Measurements from ENCODE around the gene SMPD3. TPM values are rescaled to one million over a fixed set of nuclear protein-coding genes. Genes with fewer than 3 reads are reported as not detected.
A peak's percentile ranks its signal among the peaks of the same experiment; 100 is the strongest.

The SMPD3 gene
- polyA plus RNA-seq, 2 of the 4 experiments (the other 2 are of a cell fraction) = 0.04 to 0.13 TPM

DNA sequence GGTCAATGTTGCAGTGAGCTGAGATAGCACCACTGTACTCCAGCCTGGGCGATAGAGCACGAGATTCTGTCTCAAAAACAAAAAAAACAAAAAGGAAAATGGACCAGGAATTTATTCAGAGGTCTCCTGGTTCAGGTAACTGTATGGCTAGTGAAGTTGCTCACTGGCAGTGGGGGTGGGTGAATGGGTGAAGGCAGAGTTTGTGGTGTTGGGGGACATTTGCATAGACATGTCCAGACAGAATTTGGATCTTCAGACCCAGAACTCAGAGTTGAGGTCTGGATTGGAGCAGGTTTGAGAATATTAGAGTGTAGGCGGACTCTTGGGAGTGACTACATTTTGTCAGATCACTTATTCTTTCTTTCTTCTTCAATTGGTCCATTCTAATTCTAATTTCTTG lies 55.0 kb downstream of the SMPD3 start:
- ChIA-PET POLR2A (no interaction called here), CTCF (interaction anchor here (1.1 to 3.5 kb wide), 2 partner anchors 12 to 117 kb away, joined by 7 to 11 read pairs; no protein-coding TSS in a partner anchor)
- WGBS (ENCODE audit: missing lambda C conversion rate) = 46% methylated on average over 3 of the region's 3 CpGs
- H3K27ac ChIP-seq = no peak overlapping the region
- no peaks in the 10 kb centered on the region for H3K4me1 ChIP-seq
- no peaks in the 10 kb centered on the region for H3K9me3 ChIP-seq
- ATAC-seq = no peak
- no peak overlapping the region for H3K4me2 ChIP-seq
- no peak for DNase-seq (ENCODE audit: low read depth in 1 of 2, low spot score in 1 of 2)
- H3K4me3 ChIP-seq = no peak overlapping the region
- no peak for FAIRE-seq
- TF ChIP-seq KDM1A (IDR thresholded peaks at IDR 0.05; ENCODE audit: low read depth) (no peak), RCOR1 (IDR thresholded peaks at IDR 0.05; ENCODE audit: low read depth, low read length) (no peak), RARB (CRISPR knock-in tag; IDR thresholded peaks at IDR 0.05) (no peak), ELK1 (IDR thresholded peaks at IDR 0.05; ENCODE audit: low read depth, low read length) (no peak), TFCP2L1 (CRISPR knock-in tag; IDR thresholded peaks at IDR 0.05) (no peak), NFE2L2 (conservative IDR thresholded peaks at IDR 0.05; ENCODE audit: low read length) (no peak), CBX8 (IDR thresholded peaks at IDR 0.05) (no peak), ESRRA (IDR thresholded peaks at IDR 0.05; ENCODE audit: borderline replicate concordance, low read length) (no peak), ZNF302 (CRISPR knock-in tag; IDR thresholded peaks at IDR 0.05) (no peak), TP53 (CRISPR knock-in tag; IDR thresholded peaks at IDR 0.05) (no peak), ZC3H11A (IDR thresholded peaks at IDR 0.05) (no peak), MAFK (IDR thresholded peaks at IDR 0.05; ENCODE audit: partially characterized antibody) (no peak), HOXA7 (CRISPR knock-in tag; IDR thresholded peaks at IDR 0.05) (no peak), CHD4 (IDR thresholded peaks at IDR 0.05; ENCODE audit: borderline replicate concordance) (no peak), HOXB5 (CRISPR knock-in tag; IDR thresholded peaks at IDR 0.05) (no peak), HOXB13 (CRISPR knock-in tag; IDR thresholded peaks at IDR 0.05; ENCODE audit: low read depth) (no peak)
- TF ChIP-seq, protein P1, sequence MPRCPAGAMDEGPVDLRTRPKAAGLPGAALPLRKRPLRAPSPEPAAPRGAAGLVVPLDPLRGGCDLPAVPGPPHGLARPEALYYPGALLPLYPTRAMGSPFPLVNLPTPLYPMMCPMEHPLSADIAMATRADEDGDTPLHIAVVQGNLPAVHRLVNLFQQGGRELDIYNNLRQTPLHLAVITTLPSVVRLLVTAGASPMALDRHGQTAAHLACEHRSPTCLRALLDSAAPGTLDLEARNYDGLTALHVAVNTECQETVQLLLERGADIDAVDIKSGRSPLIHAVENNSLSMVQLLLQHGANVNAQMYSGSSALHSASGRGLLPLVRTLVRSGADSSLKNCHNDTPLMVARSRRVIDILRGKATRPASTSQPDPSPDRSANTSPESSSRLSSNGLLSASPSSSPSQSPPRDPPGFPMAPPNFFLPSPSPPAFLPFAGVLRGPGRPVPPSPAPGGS (IDR thresholded peaks at IDR 0.05) = no peak

GRCh38 chr16:68389750-68390371 lies 58.4 kb downstream of the SMPD3 start:
- Histone ChIP-seq H3K4me2 (no peak overlapping the region), H3K27ac (no peak overlapping the region), H3K4me1 (no peaks in the 10 kb centered on the region), H3K4me3 (no peak overlapping the region), H3K9me3 (no peaks in the 10 kb centered on the region)
- DNase-seq (ENCODE audit: low read depth in 1 of 2, low spot score in 1 of 2) (no peak), FAIRE-seq (no peak), ATAC-seq (no peak)
- WGBS (ENCODE audit: missing lambda C conversion rate) = 64% methylated on average over 6 of the region's 6 CpGs
- CTCF ChIA-PET = interaction anchor here (1.0 kb wide), 1 partner anchor 131 kb away, joined by 3 read pairs; no protein-coding TSS in a partner anchor
- POLR2A ChIA-PET = no interaction called here
- no peak for TF ChIP-seq ATOH8 (CRISPR knock-in tag; IDR thresholded peaks at IDR 0.05; ENCODE audit: low read depth)
- TF ChIP-seq, protein P2, sequence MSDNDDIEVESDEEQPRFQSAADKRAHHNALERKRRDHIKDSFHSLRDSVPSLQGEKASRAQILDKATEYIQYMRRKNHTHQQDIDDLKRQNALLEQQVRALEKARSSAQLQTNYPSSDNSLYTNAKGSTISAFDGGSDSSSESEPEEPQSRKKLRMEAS (IDR thresholded peaks at IDR 0.05) = no peak
- no peak for TF ChIP-seq TP53 (CRISPR knock-in tag; IDR thresholded peaks at IDR 0.05)
- no peak for TF ChIP-seq POLR2A (IDR thresholded peaks at IDR 0.05; ENCODE audit: low read length)

- H3K4me3 ChIP-seq = no peak overlapping the region
- 66% methylated on average over 5 of the region's 8 CpGs for WGBS (ENCODE audit: missing lambda C conversion rate)
- CTCF ChIA-PET = interaction anchor here (0.7 to 1.0 kb wide), 2 partner anchors 10 to 132 kb away, joined by 3 read pairs; no protein-coding TSS in a partner anchor
- peak in 1 of 2 experiments; percentile 45; a peak in 2 of 6 replicates for ATAC-seq
- no peak for DNase-seq (ENCODE audit: low read depth in 1 of 2, low spot score in 1 of 2)
- H3K4me2 ChIP-seq = no peak overlapping the region
- H3K27ac ChIP-seq = no peak overlapping the region
- no peak for TF ChIP-seq KDM1A (IDR thresholded peaks at IDR 0.05; ENCODE audit: low read depth)
- no peak for TF ChIP-seq EP300 (IDR thresholded peaks at IDR 0.05)
- TF ChIP-seq PHF8 (IDR thresholded peaks at IDR 0.05; ENCODE audit: borderline replicate concordance, low read depth) = no peak
- TF ChIP-seq, protein P3, sequence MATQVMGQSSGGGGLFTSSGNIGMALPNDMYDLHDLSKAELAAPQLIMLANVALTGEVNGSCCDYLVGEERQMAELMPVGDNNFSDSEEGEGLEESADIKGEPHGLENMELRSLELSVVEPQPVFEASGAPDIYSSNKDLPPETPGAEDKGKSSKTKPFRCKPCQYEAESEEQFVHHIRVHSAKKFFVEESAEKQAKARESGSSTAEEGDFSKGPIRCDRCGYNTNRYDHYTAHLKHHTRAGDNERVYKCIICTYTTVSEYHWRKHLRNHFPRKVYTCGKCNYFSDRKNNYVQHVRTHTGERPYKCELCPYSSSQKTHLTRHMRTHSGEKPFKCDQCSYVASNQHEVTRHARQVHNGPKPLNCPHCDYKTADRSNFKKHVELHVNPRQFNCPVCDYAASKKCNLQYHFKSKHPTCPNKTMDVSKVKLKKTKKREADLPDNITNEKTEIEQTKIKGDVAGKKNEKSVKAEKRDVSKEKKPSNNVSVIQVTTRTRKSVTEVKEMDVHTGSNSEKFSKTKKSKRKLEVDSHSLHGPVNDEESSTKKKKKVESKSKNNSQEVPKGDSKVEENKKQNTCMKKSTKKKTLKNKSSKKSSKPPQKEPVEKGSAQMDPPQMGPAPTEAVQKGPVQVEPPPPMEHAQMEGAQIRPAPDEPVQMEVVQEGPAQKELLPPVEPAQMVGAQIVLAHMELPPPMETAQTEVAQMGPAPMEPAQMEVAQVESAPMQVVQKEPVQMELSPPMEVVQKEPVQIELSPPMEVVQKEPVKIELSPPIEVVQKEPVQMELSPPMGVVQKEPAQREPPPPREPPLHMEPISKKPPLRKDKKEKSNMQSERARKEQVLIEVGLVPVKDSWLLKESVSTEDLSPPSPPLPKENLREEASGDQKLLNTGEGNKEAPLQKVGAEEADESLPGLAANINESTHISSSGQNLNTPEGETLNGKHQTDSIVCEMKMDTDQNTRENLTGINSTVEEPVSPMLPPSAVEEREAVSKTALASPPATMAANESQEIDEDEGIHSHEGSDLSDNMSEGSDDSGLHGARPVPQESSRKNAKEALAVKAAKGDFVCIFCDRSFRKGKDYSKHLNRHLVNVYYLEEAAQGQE (IDR thresholded peaks at IDR 0.05) = no peak
- no peak for TF ChIP-seq TFCP2L1 (CRISPR knock-in tag; IDR thresholded peaks at IDR 0.05)
- no peak for TF ChIP-seq TP53 (CRISPR knock-in tag; IDR thresholded peaks at IDR 0.05)
- TF ChIP-seq RARB (CRISPR knock-in tag; IDR thresholded peaks at IDR 0.05) = no peak
- no peak for TF ChIP-seq ZC3H11A (IDR thresholded peaks at IDR 0.05)
- no peak for TF ChIP-seq POLR2AphosphoS2 (conservative IDR thresholded peaks at IDR 0.05; ENCODE audit: low read length)
- TF ChIP-seq RFX5 (IDR thresholded peaks at IDR 0.05) = no peak
- no peak for TF ChIP-seq ESRRA (IDR thresholded peaks at IDR 0.05; ENCODE audit: borderline replicate concordance, low read length)
- no peak for TF ChIP-seq HEYL (CRISPR knock-in tag; IDR thresholded peaks at IDR 0.05)
- no peaks in the 10 kb centered on the region for H3K4me1 ChIP-seq
- POLR2A ChIA-PET = no interaction called here
- no peak for FAIRE-seq
- H3K9me3 ChIP-seq = no peaks in the 10 kb centered on the region
These were observed 59.3 kb downstream of the SMPD3 start for GRCh38 chr16:68389006-68389405.
